ENCODE data around the gene MRPS27.

The MRPS27 gene

DNA sequence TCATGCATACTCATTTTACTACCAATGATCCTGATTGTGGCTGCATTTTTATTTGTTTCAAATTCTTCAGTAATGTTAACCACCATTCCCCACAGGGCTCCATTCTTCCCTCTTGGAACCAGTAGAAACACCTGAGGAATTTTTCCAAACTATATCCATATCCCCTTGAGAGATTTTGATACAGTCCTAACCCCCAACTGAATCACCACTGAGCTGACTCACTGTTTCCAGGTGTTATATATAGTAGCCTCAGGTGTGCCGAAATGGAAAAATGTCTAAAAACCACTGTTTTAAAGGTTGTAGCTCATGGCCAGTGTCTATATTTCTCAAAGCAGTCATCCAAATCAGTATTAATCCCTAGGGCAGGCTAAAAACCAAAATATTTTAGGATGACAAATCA is 85.2 kb downstream of the MRPS27 start:
- Histone ChIP-seq H3K4me3 (ENCODE audit: extremely low read depth, insufficient read depth, low read length, poor library complexity, severe bottlenecking) (no peak overlapping the region), H3K9me3 (ENCODE audit: control insufficient read depth, low read length) (no peaks in the 10 kb centered on the region), H3K36me3 (ENCODE audit: control insufficient read depth, insufficient read depth, low read length) (peaks cover 28% of the 10 kb centered on the region), H3K4me1 (ENCODE audit: control insufficient read depth, insufficient read depth, low read length, poor library complexity, severe bottlenecking) (peaks cover 35% of the 10 kb centered on the region), H3K27ac (ENCODE audit: low read depth, low read length, severe bottlenecking) (no peak overlapping the region)
- WGBS, 2 experiments (ENCODE audit: insufficient coverage in 2 of 2), result 100% methylated on average over 1 of the region's 1 CpG; no CpG with 5 or more reads in 1 of the 2 experiments

DNA sequence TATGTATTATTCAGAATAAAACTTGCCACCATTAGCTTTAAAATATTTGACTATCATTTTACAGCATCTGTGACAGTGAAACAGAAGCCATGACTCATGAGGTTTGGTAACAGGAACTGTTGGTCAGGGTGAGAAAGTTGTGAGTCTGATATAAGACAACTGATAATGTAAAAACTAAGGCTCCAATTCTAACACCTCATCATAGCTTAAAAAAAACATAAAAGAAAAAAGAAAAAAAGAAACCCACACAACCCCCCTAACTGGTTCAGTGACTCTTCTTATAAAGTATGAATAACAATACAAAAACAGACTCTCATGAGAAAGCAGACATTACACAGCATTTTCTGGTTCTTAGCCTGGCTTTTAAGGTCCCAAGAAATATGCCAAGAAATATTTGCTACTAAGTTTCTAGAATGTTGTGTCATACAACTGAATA is 85.8 kb downstream of the MRPS27 start:
- Histone ChIP-seq H3K4me3 (ENCODE audit: extremely low read depth, insufficient read depth, low read length, poor library complexity, severe bottlenecking) (no peak overlapping the region), H3K9me3 (ENCODE audit: control insufficient read depth, low read length) (no peaks in the 10 kb centered on the region), H3K36me3 (ENCODE audit: control insufficient read depth, insufficient read depth, low read length) (peaks cover 30% of the 10 kb centered on the region), H3K4me1 (ENCODE audit: control insufficient read depth, insufficient read depth, low read length, poor library complexity, severe bottlenecking) (peaks cover 35% of the 10 kb centered on the region), H3K27ac (ENCODE audit: low read depth, low read length, severe bottlenecking) (no peak overlapping the region)

GRCh38 chr5:72233835-72234234 is 86.2 kb downstream of the MRPS27 start:
- no CpG with 5 or more reads among the region's 1 CpG for WGBS, 2 experiments (ENCODE audit: insufficient coverage in 2 of 2)
- Histone ChIP-seq H3K4me3 (ENCODE audit: extremely low read depth, insufficient read depth, low read length, poor library complexity, severe bottlenecking) (no peak overlapping the region), H3K27ac (ENCODE audit: low read depth, low read length, severe bottlenecking) (no peak overlapping the region), H3K4me1 (ENCODE audit: control insufficient read depth, insufficient read depth, low read length, poor library complexity, severe bottlenecking) (peaks cover 34% of the 10 kb centered on the region), H3K36me3 (ENCODE audit: control insufficient read depth, insufficient read depth, low read length) (peaks cover 34% of the 10 kb centered on the region), H3K9me3 (ENCODE audit: control insufficient read depth, low read length) (no peaks in the 10 kb centered on the region)

GRCh38 chr5:72232838-72233237 is 87.2 kb downstream of the MRPS27 start:
- H3K4me1 ChIP-seq (ENCODE audit: control insufficient read depth, insufficient read depth, low read length, poor library complexity, severe bottlenecking), result peaks cover 28% of the 10 kb centered on the region
- 100% methylated on average over 1 of the region's 2 CpGs for WGBS, 2 experiments (ENCODE audit: insufficient coverage in 2 of 2)
- peaks cover 37% of the 10 kb centered on the region for H3K36me3 ChIP-seq (ENCODE audit: control insufficient read depth, insufficient read depth, low read length)
- H3K9me3 ChIP-seq (ENCODE audit: control insufficient read depth, low read length), result no peaks in the 10 kb centered on the region
- no peak overlapping the region for H3K4me3 ChIP-seq (ENCODE audit: extremely low read depth, insufficient read depth, low read length, poor library complexity, severe bottlenecking)
- H3K27ac ChIP-seq (ENCODE audit: low read depth, low read length, severe bottlenecking), result no peak overlapping the region

DNA sequence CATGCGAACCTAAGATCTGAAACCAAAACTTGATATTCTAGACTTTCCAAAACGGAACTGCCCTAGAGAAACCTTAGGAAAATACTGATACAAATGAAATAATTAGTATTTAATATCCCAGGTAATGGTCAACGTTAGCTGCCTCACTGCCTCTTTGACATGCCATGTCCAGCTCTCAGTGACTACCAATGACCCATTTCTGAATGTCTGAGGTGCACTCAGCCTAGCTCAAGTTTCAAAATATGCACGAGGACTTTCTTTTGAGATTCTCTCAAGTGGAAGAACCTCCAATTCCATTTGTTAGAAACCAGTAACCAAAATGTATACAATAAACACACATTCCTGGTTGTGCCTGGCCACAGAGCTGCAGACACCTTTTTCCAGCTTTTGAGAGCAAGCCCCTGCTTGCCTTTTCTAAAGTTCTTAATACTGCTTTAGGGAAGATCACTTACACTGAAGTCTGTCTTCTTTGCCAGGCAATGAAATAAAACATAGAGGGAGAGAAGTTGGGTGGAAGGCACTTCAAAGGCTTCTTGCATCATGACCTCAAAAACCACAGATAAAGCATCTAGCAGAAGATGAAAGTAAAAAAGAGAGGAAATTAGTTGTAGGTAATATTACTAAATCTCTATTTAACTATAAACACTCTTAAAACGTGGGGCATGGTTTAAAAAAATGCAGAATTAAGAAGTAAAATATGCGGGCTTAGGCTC is 87.9 kb downstream of the MRPS27 start:
- Histone ChIP-seq H3K36me3 (ENCODE audit: control insufficient read depth, insufficient read depth, low read length) (peaks cover 37% of the 10 kb centered on the region), H3K27ac (ENCODE audit: low read depth, low read length, severe bottlenecking) (no peak overlapping the region), H3K4me1 (ENCODE audit: control insufficient read depth, insufficient read depth, low read length, poor library complexity, severe bottlenecking) (peaks cover 24% of the 10 kb centered on the region), H3K9me3 (ENCODE audit: control insufficient read depth, low read length) (no peaks in the 10 kb centered on the region), H3K4me3 (ENCODE audit: extremely low read depth, insufficient read depth, low read length, poor library complexity, severe bottlenecking) (no peak overlapping the region)
- 83 to 92% methylated on average over 3 of the region's 6 CpGs for WGBS, 2 experiments (ENCODE audit: insufficient coverage in 2 of 2)

DNA sequence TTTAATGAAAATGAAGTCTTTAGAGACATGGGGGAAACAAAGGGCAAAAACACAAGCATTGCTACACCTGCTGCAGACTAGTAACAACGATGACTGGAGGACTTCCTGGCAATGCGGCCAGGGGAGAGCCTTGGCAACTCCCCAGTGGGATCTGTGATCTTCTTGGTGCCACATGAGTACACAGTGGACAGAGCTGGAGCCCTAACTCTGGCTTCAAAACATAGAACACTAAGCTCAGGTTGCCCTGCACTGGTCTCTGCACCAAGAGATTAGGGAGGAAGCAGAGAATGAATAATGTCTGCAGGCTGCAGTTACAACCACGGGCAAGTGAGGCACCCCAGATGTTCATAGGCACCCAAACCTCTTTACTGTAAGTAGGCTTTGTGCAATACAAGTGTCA is 91.1 kb downstream of the MRPS27 start:
- no peak overlapping the region for H3K27ac ChIP-seq (ENCODE audit: low read depth, low read length, severe bottlenecking)
- peaks cover 17% of the 10 kb centered on the region for H3K4me1 ChIP-seq (ENCODE audit: control insufficient read depth, insufficient read depth, low read length, poor library complexity, severe bottlenecking)
- 94 to 95% methylated on average over 2 to 3 of the region's 3 CpGs for WGBS, 2 experiments (ENCODE audit: insufficient coverage in 2 of 2)
- H3K9me3 ChIP-seq (ENCODE audit: control insufficient read depth, low read length), result no peaks in the 10 kb centered on the region
- peaks cover 59% of the 10 kb centered on the region for H3K36me3 ChIP-seq (ENCODE audit: control insufficient read depth, insufficient read depth, low read length)
- no peak overlapping the region for H3K4me3 ChIP-seq (ENCODE audit: extremely low read depth, insufficient read depth, low read length, poor library complexity, severe bottlenecking)

GRCh38 chr5:72226950-72227349 is 93.1 kb downstream of the MRPS27 start:
- Histone ChIP-seq H3K4me3 (ENCODE audit: extremely low read depth, insufficient read depth, low read length, poor library complexity, severe bottlenecking) (no peak overlapping the region), H3K36me3 (ENCODE audit: control insufficient read depth, insufficient read depth, low read length) (peaks cover 75% of the 10 kb centered on the region), H3K27ac (ENCODE audit: low read depth, low read length, severe bottlenecking) (no peak overlapping the region), H3K9me3 (ENCODE audit: control insufficient read depth, low read length) (no peaks in the 10 kb centered on the region), H3K4me1 (ENCODE audit: control insufficient read depth, insufficient read depth, low read length, poor library complexity, severe bottlenecking) (peaks cover 2% of the 10 kb centered on the region)
- WGBS, 2 experiments (ENCODE audit: insufficient coverage in 2 of 2), result 100% methylated on average over 1 to 2 of the region's 2 CpGs

- Histone ChIP-seq H3K36me3 (ENCODE audit: control insufficient read depth, insufficient read depth, low read length) (peaks cover 85% of the 10 kb centered on the region), H3K27ac (ENCODE audit: low read depth, low read length, severe bottlenecking) (no peak overlapping the region), H3K4me3 (ENCODE audit: extremely low read depth, insufficient read depth, low read length, poor library complexity, severe bottlenecking) (no peak overlapping the region), H3K4me1 (ENCODE audit: control insufficient read depth, insufficient read depth, low read length, poor library complexity, severe bottlenecking) (no peaks in the 10 kb centered on the region), H3K9me3 (ENCODE audit: control insufficient read depth, low read length) (no peaks in the 10 kb centered on the region)
- 86 to 90% methylated on average over 1 of the region's 3 CpGs for WGBS, 2 experiments (ENCODE audit: insufficient coverage in 2 of 2)
These were observed 94.3 kb downstream of the MRPS27 start for GRCh38 chr5:72225741-72226140.

DNA sequence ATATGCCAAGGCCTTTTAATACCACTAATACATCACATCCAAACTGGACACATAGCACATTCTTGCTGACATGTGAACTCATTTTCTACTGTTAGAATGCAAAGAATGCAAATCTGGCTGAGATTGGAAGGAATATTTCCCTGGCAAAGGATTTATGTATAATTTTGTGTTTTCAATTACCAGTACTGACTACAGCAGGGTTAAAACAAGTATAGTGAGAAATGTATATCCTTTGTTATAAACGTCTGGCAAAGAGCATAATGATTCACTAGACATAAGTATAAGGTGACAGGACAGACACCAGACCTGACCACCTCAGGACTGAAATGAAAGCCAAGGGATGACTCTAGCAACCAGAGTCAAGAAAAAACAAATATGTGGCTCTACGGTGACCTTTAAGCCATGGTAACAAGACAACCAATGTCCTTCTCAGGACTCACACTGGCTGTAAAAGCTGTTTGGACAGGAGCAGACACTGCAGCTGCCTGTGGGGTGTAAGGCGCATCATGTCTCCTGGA is 95.0 kb downstream of the MRPS27 start:
- Histone ChIP-seq H3K4me3 (ENCODE audit: extremely low read depth, insufficient read depth, low read length, poor library complexity, severe bottlenecking) (no peak overlapping the region), H3K36me3 (ENCODE audit: control insufficient read depth, insufficient read depth, low read length) (peaks cover 84% of the 10 kb centered on the region), H3K27ac (ENCODE audit: low read depth, low read length, severe bottlenecking) (no peak overlapping the region), H3K9me3 (ENCODE audit: control insufficient read depth, low read length) (no peaks in the 10 kb centered on the region), H3K4me1 (ENCODE audit: control insufficient read depth, insufficient read depth, low read length, poor library complexity, severe bottlenecking) (no peaks in the 10 kb centered on the region)
- WGBS, 2 experiments (ENCODE audit: insufficient coverage in 2 of 2), result 95% methylated on average over 2 of the region's 3 CpGs; no CpG with 5 or more reads in 1 of the 2 experiments

GRCh38 chr5:72223371-72223770 is 96.7 kb downstream of the MRPS27 start:
- H3K27ac ChIP-seq (ENCODE audit: low read depth, low read length, severe bottlenecking), result no peak overlapping the region
- no peaks in the 10 kb centered on the region for H3K4me1 ChIP-seq (ENCODE audit: control insufficient read depth, insufficient read depth, low read length, poor library complexity, severe bottlenecking)
- peaks cover 91% of the 10 kb centered on the region for H3K36me3 ChIP-seq (ENCODE audit: control insufficient read depth, insufficient read depth, low read length)
- WGBS, 2 experiments (ENCODE audit: insufficient coverage in 2 of 2), result 96 to 97% methylated on average over 4 of the region's 4 CpGs
- H3K9me3 ChIP-seq (ENCODE audit: control insufficient read depth, low read length), result no peaks in the 10 kb centered on the region
- H3K4me3 ChIP-seq (ENCODE audit: extremely low read depth, insufficient read depth, low read length, poor library complexity, severe bottlenecking), result no peak overlapping the region

DNA sequence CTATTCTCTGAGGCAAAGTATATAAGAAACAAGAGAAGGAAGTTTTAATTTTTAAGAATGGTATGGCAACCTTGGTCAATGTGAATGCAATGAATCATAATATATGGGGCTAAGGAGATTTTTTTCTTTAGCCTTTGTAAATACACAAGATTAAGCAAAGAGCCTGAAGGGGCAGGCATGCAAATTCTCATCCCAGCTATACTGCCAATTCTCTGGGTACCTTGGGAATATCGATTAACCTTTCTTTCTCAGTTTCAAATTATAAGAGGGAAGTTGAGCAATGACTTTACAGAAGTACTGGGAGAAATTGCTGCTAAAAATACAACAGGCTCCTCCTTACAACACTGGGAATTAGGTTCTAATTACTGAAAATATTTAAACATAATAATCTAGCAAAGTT is 97.5 kb downstream of the MRPS27 start:
- no peaks in the 10 kb centered on the region for H3K9me3 ChIP-seq (ENCODE audit: control insufficient read depth, low read length)
- WGBS, 2 experiments (ENCODE audit: insufficient coverage in 2 of 2), result no CpG with 5 or more reads among the region's 1 CpG
- H3K27ac ChIP-seq (ENCODE audit: low read depth, low read length, severe bottlenecking), result no peak overlapping the region
- no peak overlapping the region for H3K4me3 ChIP-seq (ENCODE audit: extremely low read depth, insufficient read depth, low read length, poor library complexity, severe bottlenecking)
- H3K36me3 ChIP-seq (ENCODE audit: control insufficient read depth, insufficient read depth, low read length), result peaks cover 92% of the 10 kb centered on the region
- H3K4me1 ChIP-seq (ENCODE audit: control insufficient read depth, insufficient read depth, low read length, poor library complexity, severe bottlenecking), result no peaks in the 10 kb centered on the region
